ENCODE data around the gene HNRNPA2B1.

HNRNPA2B1 gene

GRCh38 chr7:26183545-26184280, 16.8 kb downstream of the HNRNPA2B1 start:
- H3K27me3 ChIP-seq (ENCODE audit: insufficient read depth, low read depth, severe bottlenecking), result no peaks in the 10 kb centered on the region
- H3K9me3 ChIP-seq (ENCODE audit: severe bottlenecking), result no peaks in the 10 kb centered on the region
- H3K4me3 ChIP-seq (ENCODE audit: low read depth, low read length), result no peak overlapping the region
- no peak for TF ChIP-seq CTCF (IDR thresholded peaks at IDR 0.05; ENCODE audit: low read depth, low read length)
- H3K36me3 ChIP-seq, result peaks cover 12% of the 10 kb centered on the region
- no peak for DNase-seq
- H3K27ac ChIP-seq, result peak overlapping the region; percentile 22

GRCh38 chr7:26182706-26183105, 17.8 kb downstream of the HNRNPA2B1 start:
- no peak for TF ChIP-seq CTCF (IDR thresholded peaks at IDR 0.05; ENCODE audit: low read depth, low read length)
- H3K36me3 ChIP-seq, result peaks cover 3% of the 10 kb centered on the region

GRCh38 chr7:26182283-26182682, 18.3 kb downstream of the HNRNPA2B1 start:
- H3K4me3 ChIP-seq (ENCODE audit: low read depth, low read length), result no peak overlapping the region
- H3K27me3 ChIP-seq (ENCODE audit: insufficient read depth, low read depth, severe bottlenecking), result no peaks in the 10 kb centered on the region
- H3K36me3 ChIP-seq, result peaks cover 3% of the 10 kb centered on the region
- no peaks in the 10 kb centered on the region for H3K9me3 ChIP-seq (ENCODE audit: severe bottlenecking)
- DNase-seq, result no peak
- H3K27ac ChIP-seq, result no peak overlapping the region
- no peak for TF ChIP-seq CTCF (IDR thresholded peaks at IDR 0.05; ENCODE audit: low read depth, low read length)

More at GRCh38 chr7:26182706-26183105, 17.8 kb downstream of the HNRNPA2B1 start:
- Histone ChIP-seq H3K27ac (no peak overlapping the region), H3K9me3 (ENCODE audit: severe bottlenecking) (no peaks in the 10 kb centered on the region), H3K27me3 (ENCODE audit: insufficient read depth, low read depth, severe bottlenecking) (no peaks in the 10 kb centered on the region), H3K4me3 (ENCODE audit: low read depth, low read length) (no peak overlapping the region)
- no peak for DNase-seq

- DNase-seq, result no peak
- H3K27ac ChIP-seq, result no peak overlapping the region
- TF ChIP-seq CTCF (IDR thresholded peaks at IDR 0.05; ENCODE audit: low read depth, low read length), result no peak
- no peaks in the 10 kb centered on the region for H3K9me3 ChIP-seq (ENCODE audit: severe bottlenecking)
- no peak overlapping the region for H3K4me3 ChIP-seq (ENCODE audit: low read depth, low read length)
- H3K27me3 ChIP-seq (ENCODE audit: insufficient read depth, low read depth, severe bottlenecking), result no peaks in the 10 kb centered on the region
- H3K36me3 ChIP-seq, result peaks cover 3% of the 10 kb centered on the region; the same call in 1 of the 2 replicates
These were observed 18.9 kb downstream of the HNRNPA2B1 start for GRCh38 chr7:26181474-26182227.

- DNase-seq, result no peak
- Histone ChIP-seq H3K9me3 (ENCODE audit: severe bottlenecking) (no peaks in the 10 kb centered on the region), H3K36me3 (peaks cover 3% of the 10 kb centered on the region; the same call in 1 of the 2 replicates), H3K27ac (no peak overlapping the region), H3K4me3 (ENCODE audit: low read depth, low read length) (no peak overlapping the region), H3K27me3 (ENCODE audit: insufficient read depth, low read depth, severe bottlenecking) (no peaks in the 10 kb centered on the region)
- TF ChIP-seq CTCF (IDR thresholded peaks at IDR 0.05; ENCODE audit: low read depth, low read length), result no peak
These were observed 19.8 kb downstream of the HNRNPA2B1 start for GRCh38 chr7:26180792-26181198.

All from WERI-Rb-1 (cell line).